H1 (cell line): Measurements from ENCODE around the gene NOSIP.

ENCODE experiments used
- CHD1 ChIP-seq: IDR thresholded peaks from 2 replicates; pipeline ENCODE4 v1.6.1; 2012; ENCODE audit warnings: low read depth, low read length, improper control_type of control experiment
- CTCF ChIP-seq, 3 experiments: IDR thresholded peaks; 1 replicate in 2 of 3; 2 replicates in 1 of 3; pipeline versions ENCODE4 v1.5.1 to v1.6.1; 2011; ENCODE audit warnings: low read length in 3 of 3, mild to moderate bottlenecking in 3 of 3, inconsistent platforms in 2 of 3, low read depth in 1 of 3, moderate library complexity in 1 of 3; ENCODE audit not compliant: insufficient read depth in 1 of 3; ENCODE audit errors: control extremely low read depth in 1 of 3
- FOSL1 ChIP-seq: IDR thresholded peaks from 2 replicates; pipeline ENCODE4 v1.6.1; 2011; ENCODE audit warnings: mild to moderate bottlenecking, low read depth, low read length, moderate library complexity; ENCODE audit not compliant: insufficient read depth
- JUND ChIP-seq: IDR thresholded peaks from 2 replicates; pipeline ENCODE4 v1.6.1; 2011; ENCODE audit warnings: mild to moderate bottlenecking, improper control_type of control experiment, low read length
- NANOG ChIP-seq: IDR thresholded peaks from 2 replicates; pipeline ENCODE4 v1.6.1; 2011; ENCODE audit warnings: low read length, low read depth, mild to moderate bottlenecking, inconsistent platforms; ENCODE audit not compliant: insufficient read depth, poor library complexity, severe bottlenecking
- NRF1 ChIP-seq: IDR thresholded peaks from 2 replicates; pipeline ENCODE4 v1.6.1; 2011; ENCODE audit warnings: mild to moderate bottlenecking, low read depth, low read length, improper control_type of control experiment
- POLR2A ChIP-seq, 2 experiments: IDR thresholded peaks; 1 replicate in 1 of 2; 2 replicates in 1 of 2; pipeline ENCODE4 v1.6.1; 2011; ENCODE audit warnings: low read depth in 2 of 2, low read length in 2 of 2, mild to moderate bottlenecking in 2 of 2; ENCODE audit errors: control extremely low read depth in 1 of 2

- TF ChIP-seq POLR2A (IDR thresholded peaks at IDR 0.05; ENCODE audit: control extremely low read depth in 1 of 2, low read depth in 2 of 2, low read length in 2 of 2) (no peak), FOSL1 (no peak), CHD1 (no peak), NRF1 (no peak), CTCF (IDR thresholded peaks at IDR 0.05; ENCODE audit: control extremely low read depth in 1 of 3, insufficient read depth in 1 of 3, low read depth in 1 of 3, low read length in 3 of 3) (no peak), NANOG (no peak), JUND (no peak)
Observed at GRCh38 chr19:49615861-49616260, 35.5 kb upstream of the NOSIP start.
